K562 (cell line): ENCODE results near the gene PIP4K2A. TPM values are rescaled to one million over a fixed set of nuclear protein-coding genes. Genes with fewer than 3 reads are reported as not detected.

ENCODE experiments used
- CREB3 ChIP-seq: fragments of 450-650 bp; conservative IDR thresholded peaks from 2 replicates; pipeline ENCODE4 v1.6.1; 2016; ENCODE audit warnings: missing genetic modification characterization, low read depth, mild to moderate bottlenecking, missing compliant biosample characterization, moderate library complexity
- L3MBTL2 ChIP-seq: fragments of 450-650 bp; IDR thresholded peaks from 2 replicates; pipeline ENCODE4 v1.6.1; 2016; ENCODE audit warnings: mild to moderate bottlenecking, moderate library complexity
- MTA1 ChIP-seq: fragments of 450-650 bp; IDR thresholded peaks from 2 replicates; pipeline ENCODE4 v1.6.1; 2017; ENCODE audit warnings: borderline replicate concordance
- MYC ChIP-seq, 2 experiments: fragments of 250-450 bp in 1 of 2; sonication (Bioruptor Pico) in 1 of 2; IDR thresholded peaks; 2 replicates each; pipeline versions ENCODE4 v1.5.1 to v1.6.1; 2012 to 2021; ENCODE audit warnings: low read depth in 2 of 2, borderline replicate concordance in 1 of 2, improper control_type of control experiment in 1 of 2, low read length in 1 of 2, mild to moderate bottlenecking in 1 of 2, moderate library complexity in 1 of 2
- PRDM10 ChIP-seq: fragments of 450-650 bp; IDR thresholded peaks from 2 replicates; pipeline ENCODE4 v1.6.1; 2018; ENCODE audit not compliant: partially characterized antibody
- STAG1 ChIP-seq: sonication (generic); formaldehyde crosslinking; IDR thresholded peaks from 2 replicates; pipeline ENCODE4 v1.5.0; 2020; ENCODE audit warnings: missing genetic modification reagents, borderline replicate concordance
- ZC3H4 ChIP-seq: sonication (generic); formaldehyde crosslinking; IDR thresholded peaks from 2 replicates; pipeline ENCODE4 v1.9.0; 2021; ENCODE audit warnings: missing genetic modification reagents, borderline replicate concordance
- polyA plus RNA-seq, 8 experiments: library from polyadenylated mRNA; depleted of rRNA in 4 of 8; stranded (reverse) in 5 of 8; unstranded in 3 of 8; fragments of >200 nt; fragmentation: Nextera tagmentation in 2 of 8; fragmentation: Illumina TruSeq in 1 of 8; extraction: Ambion mirVana in 2 of 8; extraction: Trizol in 1 of 8; gene quantifications; 2 replicates each; pipeline versions ENCODE4 v1.2.1 to v1.2.3, GENCODE V29; 2011 to 2014; ENCODE audit warnings: inconsistent platforms in 1 of 8, missing spikeins in 1 of 8
- total RNA-seq, 7 experiments: library from RNA; depleted of rRNA in 6 of 7; stranded (reverse); fragments of >200 nt in 6 of 7; fragmentation: Illumina TruSeq in 2 of 7; extraction: Trizol in 2 of 7; gene quantifications; 2 replicates each; pipeline versions ENCODE4 v1.2.1 to v1.2.3, GENCODE V29; 2011 to 2021; ENCODE audit warnings: low replicate concordance in 1 of 7

Gene PIP4K2A
- total and polyA plus RNA-seq, 9 of the 15 experiments (the other 6 are each of a cell fraction or from before 2014, with no cell fraction given): 35.6 to 117 (median 71.9) TPM

GRCh38 chr10:22631185-22631584 lies 83.2 kb downstream of the PIP4K2A start (continued):
- TF ChIP-seq ZC3H4: peak; percentile 80; the same call in 1 of the 2 replicates
- 0 out of 2 replicates have a peak, but pooled peaks have one; percentile 13 for TF ChIP-seq CREB3 (tag)
- TF ChIP-seq MTA1: 0 out of 2 replicates have a peak, but pooled peaks have one; percentile 10
- no peak for TF ChIP-seq STAG1 (CRISPR knock-in tag)
- TF ChIP-seq MYC (IDR thresholded peaks at IDR 0.05; ENCODE audit: low read depth, low read length): peak; percentile 5; the same call in 1 of the 2 replicates
- no peak for TF ChIP-seq MYC (CRISPR knock-in tag; IDR thresholded peaks at IDR 0.05; ENCODE audit: borderline replicate concordance, low read depth)
- 0 out of 2 replicates have a peak, but pooled peaks have one; percentile 19 for TF ChIP-seq L3MBTL2
- no peak for TF ChIP-seq PRDM10
